SK-N-SH (cell line): Measurements from ENCODE around the gene SPATS1. TPM values are rescaled to one million over a fixed set of nuclear protein-coding genes. Genes with fewer than 3 reads are reported as not detected.

Source experiments
- polyA plus RNA-seq, 3 experiments: library from polyadenylated mRNA; depleted of rRNA; stranded (reverse); fragments of >200 nt; gene quantifications; 2 replicates each; pipeline ENCODE4 v1.2.3, GENCODE V29; 2012

Gene SPATS1
- polyA plus RNA-seq, 1 of the 3 experiments (the other 2 are of a cell fraction), result not detected

Other genes with a start within 250 kb of the SPATS1 start
- gene MRPL14, start 215.2 kb upstream of the SPATS1 start, polyA plus RNA-seq (2012; rRNA removed), result 92.4 and 97.0 TPM in 2 replicates
- 52.7 and 63.2 TPM in 2 replicates for gene TMEM63B, start 215.1 kb upstream of the SPATS1 start, polyA plus RNA-seq (2012; rRNA removed)
- not detected in 2 replicates for gene CAPN11, start 183.8 kb upstream of the SPATS1 start, polyA plus RNA-seq (2012; rRNA removed)
- 0.13 TPM in 1 of 2 replicates, not detected in the other for gene MYMX, start 125.7 kb upstream of the SPATS1 start, polyA plus RNA-seq (2012; rRNA removed)
- 44.5 and 49.7 TPM in 2 replicates for gene SLC29A1, start 119.1 kb upstream of the SPATS1 start, polyA plus RNA-seq (2012; rRNA removed)
- 843 and 1,069 TPM in 2 replicates for gene HSP90AB1, start 95.5 kb upstream of the SPATS1 start, polyA plus RNA-seq (2012; rRNA removed)
- 125 and 163 TPM in 2 replicates for gene SLC35B2, start 85.1 kb upstream of the SPATS1 start, polyA plus RNA-seq (2012; rRNA removed)
- gene NFKBIE, start 77.1 kb upstream of the SPATS1 start, polyA plus RNA-seq (2012; rRNA removed), result 5.8 and 6.4 TPM in 2 replicates
- gene TMEM151B, start 72.2 kb upstream of the SPATS1 start, polyA plus RNA-seq (2012; rRNA removed), result 0.05 and 0.10 TPM in 2 replicates
- gene AARS2, start 29.3 kb upstream of the SPATS1 start, polyA plus RNA-seq (2012; rRNA removed), result 9.0 and 9.5 TPM in 2 replicates
- 6.0 and 7.3 TPM in 2 replicates for gene CDC5L, start 45.1 kb downstream of the SPATS1 start, polyA plus RNA-seq (2012; rRNA removed)